Activated CD4-positive, CD25-positive, alpha-beta regulatory T cell treated with anti-CD3 and anti-CD28 coated beads, Interleukin-2, amount 50 U/mL, for 24 hours (primary cell): Measurements from ENCODE around the gene SLF2.
A peak's percentile ranks its signal among the peaks of the same experiment; 100 is the strongest.
"Not testable (repeated sequence)": the region's sequence is repeated elsewhere in the genome, so short reads cannot be mapped to it uniquely, and the experiment has no call there.

Experiments used
- ATAC-seq, 2 donors: fragments of 150-1000 bp; cut with Tn5 transposase; one replicate each; pipeline ENCODE4 v1.10.0; 2021; ENCODE audit warnings: mild to moderate bottlenecking in 1 of 2, moderate library complexity in 1 of 2

The SLF2 gene

DNA sequence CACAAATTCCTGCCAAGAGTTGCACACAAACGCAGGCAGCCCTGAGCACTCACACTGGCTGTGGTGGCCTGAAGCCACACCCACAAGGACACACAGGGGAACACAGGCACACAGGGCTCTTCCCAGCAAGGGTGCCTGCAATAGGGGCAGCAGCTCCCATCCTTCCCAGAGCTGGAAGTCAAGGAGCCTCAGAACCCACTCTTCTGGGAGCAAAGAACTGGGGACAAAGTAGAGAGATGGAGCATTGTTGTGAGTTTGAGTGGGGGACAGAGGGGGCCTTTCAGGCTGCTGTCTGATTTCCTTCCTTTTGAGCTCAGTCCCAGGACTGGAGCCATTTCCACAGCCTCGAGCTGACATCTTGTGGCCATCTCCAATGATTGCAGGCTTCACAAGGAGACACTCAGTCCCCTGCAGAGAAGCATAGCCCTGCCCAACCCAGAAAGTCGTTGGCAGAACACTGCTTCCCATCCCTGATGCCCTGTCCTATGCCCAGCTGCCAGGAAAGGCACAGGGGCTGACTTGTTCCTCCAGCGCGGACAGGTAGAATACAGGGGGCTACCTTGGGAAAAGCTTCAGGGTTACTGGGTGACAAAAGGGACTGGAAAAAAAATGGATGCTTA is 34.4 kb upstream of the SLF2 start:
- ATAC-seq, result peak; percentile 57 to 61

DNA sequence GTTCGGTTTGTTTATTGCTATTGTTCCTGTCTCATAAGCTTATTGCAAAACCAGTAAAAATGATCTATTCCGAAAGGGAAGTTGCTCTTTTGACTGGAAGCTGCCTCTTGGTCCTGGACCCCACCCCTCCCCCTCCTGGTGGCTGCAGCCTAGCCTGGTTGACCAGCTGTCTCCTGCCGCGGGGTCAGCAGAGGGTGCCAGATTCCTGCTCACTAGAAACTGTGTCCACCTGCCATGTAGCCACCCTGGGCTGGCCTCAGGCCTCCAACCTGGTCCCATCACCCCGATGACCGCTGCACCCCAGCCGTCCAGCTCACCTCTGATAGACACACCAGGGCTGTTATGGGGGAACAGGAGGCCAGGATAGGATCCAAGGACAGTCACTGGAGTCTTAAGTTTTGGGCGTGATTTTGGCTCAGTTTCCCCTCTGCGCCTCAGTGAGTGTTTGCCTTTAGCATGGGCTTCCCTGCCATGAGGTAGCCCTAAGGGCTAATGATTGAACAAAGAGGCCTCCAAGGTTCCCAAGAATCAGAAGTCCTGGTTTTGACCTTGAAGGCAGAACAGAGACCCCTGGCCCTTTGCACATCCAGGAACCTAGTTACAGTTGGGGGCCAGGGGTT is 32.9 kb upstream of the SLF2 start:
- ATAC-seq, result no peak

DNA sequence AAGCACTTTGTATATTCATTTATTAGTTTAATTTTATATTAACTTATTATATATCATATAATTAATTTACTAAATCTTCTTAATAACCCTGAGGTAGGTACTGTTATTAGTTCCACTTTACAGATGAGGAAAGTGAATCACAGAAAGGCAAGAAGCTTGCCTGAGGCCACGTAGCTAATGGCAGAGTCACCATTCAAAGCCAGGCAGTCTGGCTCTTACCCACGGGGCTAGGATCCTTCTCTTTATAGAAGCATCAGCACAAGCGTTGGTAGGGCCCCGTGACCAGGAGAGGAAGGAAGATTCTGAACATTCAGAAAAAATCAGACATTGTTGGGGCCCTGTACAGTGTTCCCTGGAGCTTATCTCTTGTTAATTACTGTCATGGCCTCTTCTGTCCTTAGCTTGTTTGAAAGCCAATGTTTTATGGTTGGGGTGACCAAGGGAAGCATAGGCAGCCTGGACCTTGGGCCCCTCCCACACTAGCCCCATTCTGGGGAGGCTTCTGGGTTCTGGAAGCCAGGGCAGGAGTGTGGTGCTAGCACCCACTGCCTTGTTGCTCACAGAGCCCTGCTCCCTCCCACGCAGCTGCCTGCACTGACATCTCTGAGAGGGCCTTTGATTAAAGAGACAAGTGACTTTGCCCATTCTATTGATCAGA is 31.1 kb upstream of the SLF2 start:
- no peak for ATAC-seq

DNA sequence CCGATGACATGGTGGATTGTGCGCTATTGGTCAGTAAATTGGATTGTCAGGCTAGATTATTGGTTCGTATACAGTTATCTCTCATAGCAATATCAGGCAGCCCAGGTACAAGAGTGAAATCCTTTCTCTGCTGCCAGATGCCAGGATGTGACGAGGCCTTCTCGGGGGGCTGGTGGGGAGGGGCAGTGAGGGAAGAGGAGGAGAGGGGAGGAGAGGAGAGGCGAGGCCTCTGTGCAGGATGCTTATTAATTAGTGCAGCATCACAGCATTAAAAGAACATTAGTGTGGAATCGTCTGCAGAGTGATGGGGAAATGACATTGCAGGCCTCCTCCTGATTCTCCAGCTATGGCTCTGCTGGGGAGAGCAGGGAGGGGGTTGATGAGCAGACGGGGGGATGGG is 30.5 kb upstream of the SLF2 start:
- ATAC-seq, result no peak

DNA sequence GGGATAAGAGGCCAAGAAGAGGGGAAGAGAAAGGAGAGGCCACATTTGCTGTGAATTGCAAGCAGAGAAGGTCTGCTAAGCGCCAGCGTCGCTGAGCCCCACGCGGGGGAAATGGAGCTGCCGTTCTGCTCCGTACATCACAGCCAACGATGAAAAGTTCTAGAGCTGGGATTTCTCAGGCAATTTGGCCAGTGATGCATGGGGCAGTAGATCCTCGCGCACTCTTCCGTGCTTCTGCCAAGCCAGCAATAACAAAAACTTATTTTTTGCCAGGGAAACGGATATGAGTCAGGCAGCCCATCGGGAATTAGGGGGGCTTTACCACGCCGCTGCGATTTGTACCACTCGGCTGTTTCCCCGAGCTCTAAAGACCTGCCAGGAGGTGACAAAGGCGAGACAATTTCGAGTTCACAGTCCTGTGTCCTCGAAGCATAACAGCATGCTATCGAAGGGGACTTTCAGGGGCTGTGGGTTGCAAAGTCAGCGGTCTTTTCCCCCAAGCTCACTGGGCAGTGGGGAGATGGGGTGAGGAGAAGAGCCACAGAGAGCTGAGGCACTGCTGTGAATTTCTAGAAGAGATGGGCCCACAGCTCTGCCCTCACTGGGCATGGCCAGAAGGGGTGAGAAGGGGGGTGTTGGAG is 30.0 kb upstream of the SLF2 start:
- no peak for ATAC-seq

DNA sequence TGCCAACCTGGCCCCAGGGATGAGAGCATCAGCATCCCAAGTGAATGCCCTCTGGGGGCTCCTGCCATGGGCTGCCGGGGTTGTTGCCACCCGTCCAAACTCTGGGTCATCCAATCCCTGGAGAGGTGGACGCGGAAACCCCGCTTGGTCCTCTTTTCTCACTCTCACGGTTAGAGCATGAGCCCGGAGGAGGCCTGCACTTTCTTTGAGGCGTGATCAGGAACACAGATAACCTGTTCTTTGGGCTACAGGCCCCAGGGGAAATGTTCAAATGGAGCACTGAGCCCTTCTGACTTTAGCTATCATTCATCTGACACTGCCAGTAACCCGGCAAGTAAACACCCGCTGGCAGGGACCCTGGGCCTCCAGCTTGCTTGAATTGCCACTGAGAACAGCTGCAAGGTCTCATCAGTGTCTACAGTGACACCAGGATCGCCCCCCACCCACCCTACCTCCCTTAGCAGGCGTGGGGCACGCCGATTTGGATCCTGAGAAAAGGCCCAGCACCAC is 29.4 kb upstream of the SLF2 start:
- ATAC-seq, result no peak

DNA sequence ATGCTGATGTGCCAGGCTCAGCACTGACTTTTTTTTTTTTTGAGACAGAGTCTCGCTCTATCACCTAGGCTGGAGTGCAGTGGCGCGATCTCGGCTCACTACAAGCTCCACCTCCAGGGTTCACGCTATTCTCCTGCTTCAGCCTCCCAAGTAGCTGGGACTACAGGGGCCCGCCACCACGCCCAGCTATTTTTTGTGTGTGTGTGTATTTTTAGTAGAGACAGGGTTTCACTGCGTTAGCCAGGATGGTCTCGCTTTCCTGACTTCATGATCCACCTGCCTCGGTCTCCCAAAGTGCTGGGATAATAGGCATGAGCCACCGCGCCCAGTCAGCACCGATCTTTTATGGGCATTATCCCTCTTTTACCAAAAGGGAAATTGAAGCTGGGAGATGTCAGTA is 27.2 kb upstream of the SLF2 start:
- ATAC-seq, result not testable (repeated sequence)

DNA sequence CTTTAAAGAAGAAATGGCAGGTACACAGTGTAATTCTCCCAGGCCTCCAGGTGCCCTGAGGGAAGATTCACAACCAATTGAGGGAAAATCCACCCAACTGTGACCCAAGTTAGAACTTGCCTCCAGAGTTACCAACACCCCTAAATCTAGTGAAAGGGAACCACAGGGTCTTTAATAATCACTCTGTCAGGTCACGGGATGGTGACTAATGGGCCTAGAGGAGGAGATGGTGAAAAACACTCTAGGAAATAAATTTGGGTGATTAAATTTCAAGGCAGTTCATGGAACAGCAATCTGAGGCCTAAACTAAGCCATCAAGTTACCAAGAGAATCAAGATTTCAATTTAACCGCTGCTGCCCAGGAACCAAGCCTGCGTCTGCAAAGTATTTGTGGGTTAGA is 26.7 kb upstream of the SLF2 start:
- no peak for ATAC-seq

DNA sequence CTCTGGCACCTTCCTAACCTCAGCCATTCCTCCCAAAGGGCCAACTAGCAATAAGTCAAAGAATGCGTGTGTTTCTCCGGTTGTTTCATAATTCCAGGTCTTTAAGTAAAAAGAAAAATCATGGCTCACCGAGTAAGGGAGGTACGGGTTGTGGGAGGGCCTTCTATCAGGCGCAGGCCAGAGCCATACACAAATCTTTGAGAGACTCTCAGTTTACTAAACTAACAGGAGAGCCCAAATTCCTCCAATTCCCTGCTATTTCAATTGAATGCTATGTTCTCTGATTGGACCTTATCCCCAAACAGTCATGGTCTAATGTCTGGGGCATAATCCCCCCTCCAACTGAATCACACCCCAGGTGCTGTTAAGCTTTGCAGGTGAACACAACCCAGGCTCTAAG is 26.2 kb upstream of the SLF2 start:
- ATAC-seq, result no peak

DNA sequence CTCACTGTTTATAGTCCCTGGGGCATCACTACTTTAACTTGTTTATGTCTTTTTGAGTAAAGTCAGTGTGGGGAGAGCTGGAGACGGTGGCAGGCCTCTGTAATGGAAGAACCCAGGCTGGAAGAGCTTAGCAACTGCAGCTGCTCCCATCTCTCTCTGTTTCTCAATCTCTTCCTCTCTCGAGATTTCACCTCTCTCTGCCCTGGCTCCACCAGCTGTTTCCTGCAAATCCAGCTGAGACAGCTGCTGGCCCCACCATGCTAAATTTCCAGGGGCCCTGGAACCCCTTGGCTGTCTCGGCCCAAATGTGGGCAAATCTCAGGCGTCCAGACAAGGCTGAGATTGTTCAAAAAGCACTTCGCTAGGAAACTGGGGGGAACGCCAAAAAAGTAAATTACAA is 25.8 kb upstream of the SLF2 start:
- ATAC-seq, result no peak

DNA sequence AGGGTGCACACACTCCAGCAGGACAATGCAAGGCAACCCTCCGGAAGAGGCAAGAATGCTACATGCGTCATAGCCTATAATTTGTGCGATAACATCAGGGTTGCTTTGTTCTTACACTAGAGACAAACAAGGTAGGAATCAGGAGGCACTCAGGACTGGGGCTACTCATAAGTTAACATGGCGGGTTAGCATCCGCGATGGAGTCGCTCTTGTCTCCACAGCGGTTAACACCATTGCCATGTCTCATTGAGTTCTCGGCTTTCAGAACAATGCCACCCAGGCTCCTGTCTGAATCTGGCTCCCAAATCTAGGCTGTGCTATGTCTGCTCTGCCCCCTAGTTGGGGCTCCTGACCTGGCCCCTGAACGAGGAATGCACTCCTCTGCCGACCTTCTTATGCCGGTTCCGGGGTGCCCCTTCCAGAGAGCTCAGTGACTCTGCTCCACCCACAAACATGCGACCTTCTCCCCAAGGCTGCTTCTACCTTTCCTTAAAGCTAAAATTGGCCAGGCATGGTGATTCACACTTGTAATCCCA is 24.9 kb upstream of the SLF2 start:
- no peak for ATAC-seq

DNA sequence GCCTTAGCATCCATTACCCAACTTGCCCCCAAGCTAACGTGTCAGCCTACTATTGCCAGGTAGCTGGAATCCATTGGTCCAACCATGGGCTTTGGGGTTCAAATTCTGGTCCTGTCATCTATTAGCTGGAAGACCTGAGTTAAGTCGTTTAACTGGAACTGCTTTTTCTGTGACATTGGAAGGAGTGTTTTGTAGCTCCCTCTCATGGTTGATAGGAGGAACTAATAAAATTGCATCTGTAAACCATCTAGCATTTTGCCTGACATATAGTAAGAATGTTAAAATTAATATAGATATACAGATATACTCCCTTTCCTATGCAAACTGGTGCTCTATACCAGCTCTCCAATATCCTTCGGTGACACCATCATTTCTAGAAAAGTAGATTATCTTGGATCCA is 23.8 kb upstream of the SLF2 start:
- ATAC-seq, result no peak

DNA sequence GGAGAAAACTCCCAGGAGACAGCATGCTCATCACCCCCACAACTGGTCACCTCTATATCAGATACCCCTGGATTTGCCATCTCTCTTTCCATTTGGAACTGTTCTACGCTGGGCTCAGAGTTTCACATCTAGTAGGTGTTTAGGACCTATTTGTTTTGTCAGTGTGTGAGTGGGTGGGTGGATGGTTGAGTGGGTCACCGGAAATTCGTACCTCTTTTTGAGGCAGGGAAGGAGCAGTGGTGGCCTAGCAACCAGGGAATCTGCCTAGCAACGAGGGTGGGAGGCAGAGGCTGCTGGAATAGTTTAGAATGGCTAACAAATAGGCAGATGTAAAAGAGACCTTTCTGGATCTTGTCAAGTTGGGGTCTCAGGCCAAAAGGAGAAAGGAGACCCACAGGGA is 23.2 kb upstream of the SLF2 start:
- no peak for ATAC-seq

DNA sequence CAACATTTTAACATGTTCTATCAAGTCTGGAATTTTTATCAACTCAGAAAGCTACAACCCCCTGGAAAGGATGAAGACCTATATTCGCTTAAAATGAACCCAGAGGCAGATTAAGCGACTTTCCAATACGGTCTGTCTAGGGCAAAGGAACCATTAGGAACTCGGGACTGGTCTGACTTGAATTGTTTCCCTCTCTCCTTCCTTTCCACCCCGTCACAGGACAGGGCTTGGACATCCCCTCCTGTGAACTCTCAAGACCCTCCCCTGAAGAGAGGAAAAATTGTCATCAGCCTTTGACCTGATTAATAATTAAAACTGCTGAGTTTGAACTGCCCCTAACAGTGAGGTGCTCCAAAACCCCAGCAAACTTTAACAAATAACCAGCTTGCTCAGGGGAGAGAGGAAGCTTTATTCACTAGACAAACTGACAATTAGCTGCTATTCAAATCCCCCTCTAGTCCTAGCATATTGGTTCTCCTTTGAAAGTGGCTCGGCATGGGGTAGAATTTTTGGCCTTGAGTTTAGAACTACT is 22.6 kb upstream of the SLF2 start:
- no peak for ATAC-seq

DNA sequence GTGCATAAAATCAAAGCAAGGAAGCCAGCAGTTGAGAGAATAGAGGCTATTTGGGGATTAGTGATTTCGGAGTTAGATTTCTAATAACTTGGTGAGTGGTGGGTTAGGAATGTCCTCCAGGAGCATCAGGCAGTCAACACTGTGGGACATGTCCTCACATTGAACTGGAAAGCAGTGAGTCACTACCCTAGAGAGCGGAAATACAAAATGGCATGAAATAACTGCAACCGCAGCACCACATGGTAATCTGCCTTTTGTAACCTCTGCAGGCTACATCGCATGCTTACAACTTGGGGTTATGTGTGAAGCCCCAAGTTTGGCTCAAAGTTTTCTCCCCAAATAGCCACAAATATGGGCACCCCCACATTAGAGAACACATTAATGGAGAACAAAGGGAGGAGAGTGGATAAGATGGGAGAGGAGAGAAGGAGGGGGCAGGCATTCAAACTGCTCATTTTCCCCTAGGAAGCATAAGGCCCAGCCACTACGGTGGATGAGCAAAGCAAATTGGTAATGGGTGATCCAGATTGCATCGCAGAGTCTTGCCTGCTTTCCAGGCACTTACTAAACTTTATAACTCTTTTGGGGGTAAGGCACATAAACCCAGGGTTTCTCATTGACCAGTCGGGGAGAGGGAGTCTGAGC is 22.0 kb upstream of the SLF2 start:
- ATAC-seq, result no peak

DNA sequence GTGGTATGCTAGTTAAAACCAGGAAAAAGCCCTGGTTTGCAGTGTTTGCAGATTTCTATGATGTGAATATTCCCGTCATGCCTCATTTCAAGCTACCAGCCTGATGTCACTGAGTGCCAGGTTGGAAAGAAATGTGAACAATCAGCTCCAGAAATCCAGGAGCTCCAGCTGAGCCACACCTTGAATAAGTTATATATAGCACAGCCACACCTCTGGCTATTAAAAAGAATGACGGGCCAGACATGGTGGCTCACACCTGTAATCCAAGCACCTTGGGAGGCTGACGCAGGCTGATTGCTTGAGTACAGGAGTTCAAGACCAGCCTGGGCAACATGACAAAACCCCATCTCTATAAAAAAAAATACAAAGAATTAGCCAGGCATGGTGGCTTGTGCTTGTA is 18.7 kb upstream of the SLF2 start:
- ATAC-seq, result no peak

DNA sequence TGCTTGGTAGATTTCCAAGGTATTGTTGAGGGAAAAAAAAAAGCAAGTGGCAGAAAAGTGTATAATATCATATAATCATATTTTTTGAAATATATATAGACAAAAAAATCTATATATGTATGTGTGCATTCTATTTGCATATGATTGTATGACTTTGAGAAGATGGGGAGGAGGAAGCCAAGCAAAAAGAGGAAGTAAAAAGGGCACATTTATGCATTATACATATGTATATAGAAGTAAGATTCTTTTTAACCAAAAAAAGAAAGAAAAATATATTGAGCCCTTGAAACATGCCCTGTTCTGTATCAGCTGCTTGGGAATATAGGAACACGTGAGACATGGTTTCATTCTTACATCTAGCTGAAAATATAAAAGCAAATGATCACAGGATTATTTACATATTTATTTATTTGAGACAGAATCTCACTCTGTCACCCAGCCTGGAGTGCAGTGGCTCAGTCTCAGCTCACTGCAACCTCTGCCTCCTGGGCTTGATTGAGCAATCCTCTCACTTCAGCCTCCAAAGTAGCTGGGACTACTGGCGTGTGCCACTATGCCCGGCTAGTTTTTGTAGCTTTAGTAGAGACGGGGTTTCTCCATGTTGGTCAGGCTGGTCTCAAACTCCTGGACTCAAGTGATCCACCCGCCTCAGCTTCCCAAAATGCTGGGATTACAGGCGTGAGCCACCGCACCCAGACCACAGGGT is 18.0 kb upstream of the SLF2 start:
- no peak for ATAC-seq

DNA sequence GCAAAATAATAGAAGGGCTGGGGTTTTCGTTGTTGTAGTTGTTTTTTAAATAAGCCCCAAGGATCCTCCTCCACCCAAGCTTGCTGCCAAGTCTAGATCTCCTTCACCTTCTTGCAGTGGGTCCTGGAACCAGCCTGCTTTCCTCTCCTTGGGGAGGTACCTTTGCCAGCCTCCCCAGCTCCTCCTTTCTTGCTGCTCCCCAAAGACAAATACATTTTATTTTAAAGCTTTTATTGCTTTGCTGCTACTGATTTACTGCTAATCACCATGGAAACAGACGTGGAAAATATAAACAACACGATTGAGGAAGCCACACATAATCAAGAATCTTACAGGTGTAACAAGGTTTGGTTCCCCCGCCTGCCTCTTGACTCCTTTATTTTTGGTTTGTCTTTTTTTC is 17.4 kb upstream of the SLF2 start:
- no peak for ATAC-seq

DNA sequence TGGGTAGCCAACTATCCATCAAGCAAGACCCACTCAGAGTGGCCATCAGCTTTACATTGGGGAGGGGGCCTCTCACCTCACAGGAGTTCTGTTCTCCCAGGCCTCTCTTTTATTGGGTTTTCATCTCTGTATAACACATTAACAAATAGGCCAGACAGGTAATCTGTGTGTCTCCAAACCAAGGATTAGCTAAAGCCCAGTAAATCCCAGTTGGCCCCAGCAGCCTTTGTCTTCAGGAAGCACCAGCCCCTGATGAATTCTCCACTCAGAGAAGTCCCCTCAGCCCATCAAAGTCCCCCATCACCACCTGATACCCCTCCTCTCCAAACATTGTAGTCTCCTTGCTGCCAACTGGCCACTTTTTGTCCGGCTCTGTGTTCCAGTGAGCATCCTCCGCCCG is 16.9 kb upstream of the SLF2 start:
- ATAC-seq, result no peak

DNA sequence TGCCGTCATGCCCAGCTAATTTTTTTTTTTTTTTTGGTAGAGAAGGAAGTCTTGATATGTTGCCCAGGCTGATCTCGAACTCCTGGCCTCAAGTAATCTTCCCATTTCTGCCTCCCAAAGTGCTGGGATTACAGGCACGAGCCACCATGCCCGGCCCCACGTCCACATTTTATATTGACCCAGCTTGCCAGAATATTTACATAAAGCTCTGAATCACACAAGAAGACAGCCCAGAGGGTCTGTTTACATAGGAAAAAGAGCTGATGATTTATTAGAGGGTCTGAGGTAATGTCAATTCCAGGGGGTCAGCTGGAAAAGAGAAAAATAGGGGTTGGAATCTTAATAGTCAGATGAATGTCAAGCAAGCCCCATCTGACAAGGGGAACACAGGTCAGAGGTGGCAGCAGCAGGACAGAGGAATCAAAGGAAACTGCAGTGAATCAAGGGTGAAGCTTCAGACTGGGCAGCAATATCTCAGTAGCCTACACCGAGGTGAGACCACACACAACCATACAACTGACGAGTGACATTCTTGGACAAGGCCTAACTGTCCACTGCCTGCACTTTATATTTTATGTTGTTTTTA is 15.8 kb upstream of the SLF2 start:
- no peak for ATAC-seq

DNA sequence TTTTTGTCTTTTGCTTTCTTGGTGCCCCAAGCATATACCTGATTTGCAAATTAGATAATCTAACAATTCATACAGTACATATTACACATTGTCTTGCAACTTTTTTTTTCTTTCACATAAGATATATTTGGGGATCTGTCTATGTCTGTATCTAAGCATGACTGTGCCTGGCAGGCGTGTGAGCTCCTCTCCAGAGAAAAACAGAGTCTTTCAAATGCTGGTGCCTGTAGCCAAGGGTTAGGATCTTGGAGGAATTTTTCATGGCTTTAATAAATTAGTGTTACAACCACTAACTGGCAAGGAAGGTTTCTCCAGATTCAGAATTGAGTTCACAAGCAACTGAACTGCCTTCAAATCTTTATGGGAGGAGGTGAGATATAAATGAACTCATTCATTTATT is 14.8 kb upstream of the SLF2 start:
- ATAC-seq, result no peak

DNA sequence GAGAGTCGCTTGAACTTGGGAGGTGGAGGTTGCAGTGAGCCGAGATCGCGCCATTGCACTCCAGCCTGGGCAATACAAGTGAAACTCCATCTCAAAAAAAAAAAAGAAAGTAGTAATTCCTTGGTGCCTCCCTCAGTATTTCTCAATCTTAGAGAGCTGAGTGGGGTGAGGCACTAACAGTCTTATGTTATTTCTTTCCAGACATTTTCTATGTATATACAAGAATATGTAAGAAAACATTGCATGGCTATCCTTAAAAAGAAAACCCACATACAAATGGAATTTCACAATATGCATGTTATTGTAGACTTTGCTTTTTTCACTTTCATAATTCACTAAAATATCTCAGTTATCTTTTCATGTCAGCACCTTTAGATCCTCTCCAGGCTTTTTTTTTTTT is 13.6 kb upstream of the SLF2 start:
- ATAC-seq, result no peak
